ENCODE results near the gene MAP4K4. TPM values are rescaled to one million over a fixed set of nuclear protein-coding genes. Genes with fewer than 3 reads are reported as not detected.

Gene MAP4K4
- total RNA-seq, 1 donor from 2014 or later: 115 TPM

DNA sequence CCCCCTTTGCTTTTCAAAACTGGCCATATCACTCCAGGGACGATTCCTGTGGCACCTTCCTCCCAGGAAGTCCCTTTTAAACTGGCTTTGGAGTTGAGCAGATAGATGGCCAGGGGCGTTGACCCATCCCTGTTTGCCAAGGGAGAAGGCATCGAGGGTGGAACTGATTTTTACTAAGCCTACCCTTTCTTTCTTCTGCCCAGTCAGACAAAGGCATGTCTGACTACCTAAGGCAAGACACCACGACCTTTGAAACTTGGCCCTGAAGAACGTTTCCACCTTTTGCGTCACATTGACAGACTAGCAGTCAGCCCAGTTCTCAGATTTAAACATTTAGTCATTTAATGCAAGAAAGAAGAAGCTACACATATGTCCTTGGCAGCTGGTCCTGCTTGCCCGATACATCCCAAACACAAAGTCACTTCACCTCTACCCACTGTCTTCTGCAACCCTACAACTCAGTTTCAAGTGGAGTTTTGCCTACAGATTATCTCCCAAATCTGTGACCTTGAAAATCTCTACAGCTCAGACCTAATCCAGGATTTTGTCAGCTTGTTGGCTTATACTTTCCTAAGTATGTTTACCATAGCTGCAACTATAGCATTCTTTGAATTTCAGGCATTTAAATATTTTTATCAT lies 192.1 kb downstream of the MAP4K4 start:
- TF ChIP-seq CTCF (conservative IDR thresholded peaks at IDR 0.05; ENCODE audit: low read depth, low read length): no peak
- no peak overlapping the region for H3K4me3 ChIP-seq (ENCODE audit: low read depth, low read length)
- no peak for DNase-seq (ENCODE audit: low read depth)

DNA sequence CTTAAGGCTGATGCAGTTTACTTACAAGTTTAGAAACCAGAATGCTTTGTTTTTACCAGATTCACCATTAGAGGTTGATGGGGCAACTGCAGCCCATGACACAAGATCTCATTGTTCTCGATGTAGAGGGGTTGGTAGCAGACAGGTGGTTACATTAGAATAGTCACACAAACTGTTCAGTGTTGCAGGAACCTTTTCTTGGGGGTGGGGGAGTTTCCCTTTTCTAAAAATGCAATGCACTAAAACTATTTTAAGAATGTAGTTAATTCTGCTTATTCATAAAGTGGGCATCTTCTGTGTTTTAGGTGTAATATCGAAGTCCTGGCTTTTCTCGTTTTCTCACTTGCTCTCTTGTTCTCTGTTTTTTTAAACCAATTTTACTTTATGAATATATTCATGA lies 194.9 kb downstream of the MAP4K4 start:
- no peak for DNase-seq (ENCODE audit: low read depth)
- TF ChIP-seq CTCF (conservative IDR thresholded peaks at IDR 0.05; ENCODE audit: low read depth, low read length): no peak
- no peak overlapping the region for H3K4me3 ChIP-seq (ENCODE audit: low read depth, low read length)

DNA sequence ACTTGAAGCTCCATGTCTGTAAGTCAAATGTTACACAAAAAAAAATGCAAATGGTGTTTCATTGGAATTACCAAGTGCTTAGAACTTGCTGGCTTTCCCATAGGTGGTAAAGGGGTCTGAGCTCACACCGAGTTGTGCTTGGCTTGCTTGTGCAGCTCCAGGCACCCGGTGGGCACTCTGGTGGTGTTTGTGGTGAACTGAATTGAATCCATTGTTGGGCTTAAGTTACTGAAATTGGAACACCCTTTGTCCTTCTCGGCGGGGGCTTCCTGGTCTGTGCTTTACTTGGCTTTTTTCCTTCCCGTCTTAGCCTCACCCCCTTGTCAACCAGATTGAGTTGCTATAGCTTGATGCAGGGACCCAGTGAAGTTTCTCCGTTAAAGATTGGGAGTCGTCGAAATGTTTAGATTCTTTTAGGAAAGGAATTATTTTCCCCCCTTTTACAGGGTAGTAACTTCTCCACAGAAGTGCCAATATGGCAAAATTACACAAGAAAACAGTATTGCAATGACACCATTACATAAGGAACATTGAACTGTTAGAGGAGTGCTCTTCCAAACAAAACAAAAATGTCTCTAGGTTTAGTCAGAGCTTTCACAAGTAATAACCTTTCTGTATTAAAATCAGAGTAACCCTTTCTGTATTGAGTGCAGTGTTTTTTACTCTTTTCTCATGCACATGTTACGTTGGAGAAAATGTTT lies 196.3 kb downstream of the MAP4K4 start:
- no peak overlapping the region for H3K4me3 ChIP-seq (ENCODE audit: low read depth, low read length)
- DNase-seq (ENCODE audit: low read depth): no peak
- no peak for TF ChIP-seq CTCF (conservative IDR thresholded peaks at IDR 0.05; ENCODE audit: low read depth, low read length)

GRCh38 chr2:101895039-101895438 lies 197.5 kb downstream of the MAP4K4 start:
- H3K4me3 ChIP-seq (ENCODE audit: low read depth, low read length): no peak overlapping the region
- no peak for DNase-seq (ENCODE audit: low read depth)

GRCh38 chr2:101895819-101896322 lies 198.4 kb downstream of the MAP4K4 start:
- H3K4me3 ChIP-seq (ENCODE audit: low read depth, low read length): no peak overlapping the region
- no peak for TF ChIP-seq CTCF (conservative IDR thresholded peaks at IDR 0.05; ENCODE audit: low read depth, low read length)
- no peak for DNase-seq (ENCODE audit: low read depth)

More at GRCh38 chr2:101895039-101895438, 197.5 kb downstream of the MAP4K4 start:
- TF ChIP-seq CTCF (conservative IDR thresholded peaks at IDR 0.05; ENCODE audit: low read depth, low read length): no peak

GRCh38 chr2:101897301-101897700 lies 199.8 kb downstream of the MAP4K4 start:
- H3K4me3 ChIP-seq (ENCODE audit: low read depth, low read length): no peak overlapping the region
- TF ChIP-seq CTCF (conservative IDR thresholded peaks at IDR 0.05; ENCODE audit: low read depth, low read length): no peak
- DNase-seq (ENCODE audit: low read depth): no peak

All from epithelial cell of proximal tubule (primary cell).